Measurements from ENCODE around the gene TARDBP.
"Not testable (repeated sequence)": the region's sequence is repeated elsewhere in the genome, so short reads cannot be mapped to it uniquely, and the experiment has no call there.

The TARDBP gene

GRCh38 chr1:11013160-11013531, 692 bp downstream of the TARDBP start:
- DNase-seq (ENCODE audit: insufficient read length) (no peak), FAIRE-seq (no peak)
- TF ChIP-seq POLR2A (IDR thresholded peaks at IDR 0.05; ENCODE audit: low read depth, low read length) (no peak), POLR2AphosphoS5 (IDR thresholded peaks at IDR 0.05; ENCODE audit: low read depth, low read length) (0 out of 2 replicates have a peak, but pooled peaks have one; percentile 12), TAF1 (IDR thresholded peaks at IDR 0.05; ENCODE audit: borderline replicate concordance, low read depth, low read length) (no peak)

GRCh38 chr1:11019358-11019757, 6.9 kb downstream of the TARDBP start:
- DNase-seq (ENCODE audit: insufficient read length); FAIRE-seq: not testable (repeated sequence)

GRCh38 chr1:11019971-11020370, 7.5 kb downstream of the TARDBP start:
- no peak for FAIRE-seq

DNA sequence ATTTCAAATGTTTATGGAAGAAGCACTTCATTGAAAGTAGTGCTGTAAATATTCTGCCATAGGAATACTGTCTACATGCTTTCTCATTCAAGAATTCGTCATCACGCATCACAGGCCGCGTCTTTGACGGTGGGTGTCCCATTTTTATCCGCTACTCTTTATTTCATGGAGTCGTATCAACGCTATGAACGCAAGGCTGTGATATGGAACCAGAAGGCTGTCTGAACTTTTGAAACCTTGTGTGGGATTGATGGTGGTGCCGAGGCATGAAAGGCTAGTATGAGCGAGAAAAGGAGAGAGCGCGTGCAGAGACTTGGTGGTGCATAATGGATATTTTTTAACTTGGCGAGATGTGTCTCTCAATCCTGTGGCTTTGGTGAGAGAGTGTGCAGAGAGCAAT, 10.7 kb downstream of the TARDBP start:
- TF ChIP-seq POLR2AphosphoS5 (IDR thresholded peaks at IDR 0.05; ENCODE audit: low read depth, low read length) (no peak), POLR2A (IDR thresholded peaks at IDR 0.05; ENCODE audit: low read depth, low read length) (0 out of 2 replicates have a peak, but pooled peaks have one; percentile 24)
- DNase-seq (ENCODE audit: insufficient read length) (no peak), FAIRE-seq (no peak)

More at GRCh38 chr1:11019971-11020370, 7.5 kb downstream of the TARDBP start:
- TF ChIP-seq POLR2A (IDR thresholded peaks at IDR 0.05; ENCODE audit: low read depth, low read length), result no peak
- TF ChIP-seq POLR2AphosphoS5 (IDR thresholded peaks at IDR 0.05; ENCODE audit: low read depth, low read length), result no peak
- no peak for TF ChIP-seq TAF1 (IDR thresholded peaks at IDR 0.05; ENCODE audit: borderline replicate concordance, low read depth, low read length)
- DNase-seq (ENCODE audit: insufficient read length), result no peak

- FAIRE-seq (no peak), DNase-seq (ENCODE audit: insufficient read length) (no peak)
- no peak for TF ChIP-seq TAF1 (IDR thresholded peaks at IDR 0.05; ENCODE audit: borderline replicate concordance, low read depth, low read length)
- TF ChIP-seq POLR2A (IDR thresholded peaks at IDR 0.05; ENCODE audit: low read depth, low read length), result 0 out of 2 replicates have a peak, but pooled peaks have one; percentile 19
- peak; percentile 23; the same call in 1 of the 2 replicates for TF ChIP-seq POLR2AphosphoS5 (IDR thresholded peaks at IDR 0.05; ENCODE audit: low read depth, low read length)
Measured at GRCh38 chr1:11024154-11024873, 11.9 kb downstream of the TARDBP start.

DNA sequence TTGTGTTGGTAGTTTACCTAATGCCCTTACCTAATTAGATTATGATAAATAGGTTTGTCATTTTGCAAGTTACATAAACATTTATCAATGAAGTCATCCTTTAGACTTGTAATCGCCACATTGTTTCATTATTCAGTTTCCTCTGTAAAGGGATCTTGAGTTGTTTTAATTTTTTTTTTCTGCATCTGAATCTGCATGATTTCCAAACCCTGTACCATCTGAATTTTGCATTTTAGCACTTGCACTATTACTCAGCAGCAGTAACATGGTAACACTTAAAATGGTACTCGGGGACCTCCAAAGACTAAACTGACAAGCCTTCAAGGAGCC, 12.4 kb downstream of the TARDBP start:
- no peak for TF ChIP-seq POLR2AphosphoS5 (IDR thresholded peaks at IDR 0.05; ENCODE audit: low read depth, low read length)
- FAIRE-seq (no peak), DNase-seq (ENCODE audit: insufficient read length) (no peak)

DNA sequence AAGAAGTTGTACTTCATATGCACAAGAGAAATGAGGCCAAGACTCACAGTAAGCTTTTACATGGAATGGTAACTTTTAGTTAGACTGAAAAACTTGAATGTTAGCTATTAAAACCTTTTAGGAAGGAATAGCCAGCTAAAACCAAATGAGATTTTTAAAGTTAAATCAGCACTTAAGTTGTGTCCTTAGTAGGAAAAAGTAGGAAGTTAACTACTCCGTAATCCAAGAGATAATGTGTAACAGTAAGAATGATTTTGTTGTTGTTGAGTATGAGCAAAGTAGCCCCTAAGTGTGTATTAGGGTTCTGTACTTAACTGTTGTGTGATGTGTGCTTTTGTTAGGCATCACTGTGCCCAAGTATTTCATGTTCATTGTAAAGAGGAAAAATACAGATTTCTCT, 13.2 kb downstream of the TARDBP start:
- no peak for DNase-seq (ENCODE audit: insufficient read length)
- FAIRE-seq, result no peak
- TF ChIP-seq POLR2AphosphoS5 (IDR thresholded peaks at IDR 0.05; ENCODE audit: low read depth, low read length) (no peak), POLR2A (IDR thresholded peaks at IDR 0.05; ENCODE audit: low read depth, low read length) (no peak), TAF1 (IDR thresholded peaks at IDR 0.05; ENCODE audit: borderline replicate concordance, low read depth, low read length) (no peak)

DNA sequence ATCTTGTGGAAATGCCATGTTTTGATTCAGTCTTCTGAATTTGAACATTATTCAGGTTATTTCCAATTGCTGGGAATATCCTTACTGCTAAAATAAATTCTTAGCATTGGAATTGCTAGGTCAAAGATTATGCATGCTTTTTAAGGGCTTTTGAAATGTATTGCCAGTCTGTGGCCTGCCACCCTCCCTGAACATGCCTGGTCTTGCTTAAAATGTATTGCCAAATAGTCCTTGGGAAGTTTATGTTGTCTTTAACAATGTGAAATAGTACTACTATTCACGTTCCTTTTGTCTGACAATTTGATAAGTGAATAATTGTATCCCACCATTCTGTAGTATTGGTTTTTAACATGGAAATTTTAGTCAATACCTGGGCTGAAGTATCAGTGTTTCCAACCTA, 13.6 kb downstream of the TARDBP start:
- FAIRE-seq (no peak), DNase-seq (ENCODE audit: insufficient read length) (no peak)
- TF ChIP-seq POLR2AphosphoS5 (IDR thresholded peaks at IDR 0.05; ENCODE audit: low read depth, low read length), result no peak
- TF ChIP-seq TAF1 (IDR thresholded peaks at IDR 0.05; ENCODE audit: borderline replicate concordance, low read depth, low read length), result no peak
- no peak for TF ChIP-seq POLR2A (IDR thresholded peaks at IDR 0.05; ENCODE audit: low read depth, low read length)

GRCh38 chr1:11026903-11027302, 14.4 kb downstream of the TARDBP start:
- no peak for TF ChIP-seq TAF1 (IDR thresholded peaks at IDR 0.05; ENCODE audit: borderline replicate concordance, low read depth, low read length)
- TF ChIP-seq POLR2A (IDR thresholded peaks at IDR 0.05; ENCODE audit: low read depth, low read length), result peak; percentile 46
- peak; percentile 61 for TF ChIP-seq POLR2AphosphoS5 (IDR thresholded peaks at IDR 0.05; ENCODE audit: low read depth, low read length)
- DNase-seq (ENCODE audit: insufficient read length) (no peak), FAIRE-seq (no peak)

GRCh38 chr1:11027316-11027715, 14.9 kb downstream of the TARDBP start:
- no peak for FAIRE-seq
- TF ChIP-seq POLR2A (IDR thresholded peaks at IDR 0.05; ENCODE audit: low read depth, low read length) (no peak), TAF1 (IDR thresholded peaks at IDR 0.05; ENCODE audit: borderline replicate concordance, low read depth, low read length) (no peak), POLR2AphosphoS5 (IDR thresholded peaks at IDR 0.05; ENCODE audit: low read depth, low read length) (no peak)

GRCh38 chr1:11028018-11028417, 15.6 kb downstream of the TARDBP start:
- TF ChIP-seq POLR2AphosphoS5 (IDR thresholded peaks at IDR 0.05; ENCODE audit: low read depth, low read length) (no peak), POLR2A (IDR thresholded peaks at IDR 0.05; ENCODE audit: low read depth, low read length) (no peak), TAF1 (IDR thresholded peaks at IDR 0.05; ENCODE audit: borderline replicate concordance, low read depth, low read length) (no peak)
- DNase-seq (ENCODE audit: insufficient read length), result no peak
- FAIRE-seq, result no peak

More at GRCh38 chr1:11027316-11027715, 14.9 kb downstream of the TARDBP start:
- DNase-seq (ENCODE audit: insufficient read length), result no peak

- no peak for TF ChIP-seq TAF1 (IDR thresholded peaks at IDR 0.05; ENCODE audit: borderline replicate concordance, low read depth, low read length)
- TF ChIP-seq POLR2A (IDR thresholded peaks at IDR 0.05; ENCODE audit: low read depth, low read length), result no peak; the same call in 1 of the 2 replicates
- peak; percentile 76; the same call in 1 of the 2 replicates for TF ChIP-seq POLR2AphosphoS5 (IDR thresholded peaks at IDR 0.05; ENCODE audit: low read depth, low read length)
- no peak for FAIRE-seq
- DNase-seq (ENCODE audit: insufficient read length), result no peak
Measured at GRCh38 chr1:11030865-11031264, 18.4 kb downstream of the TARDBP start.

Measured in GM12892 (cell line).